K562 (cell line): Measurements from ENCODE around the gene SLC5A2. TPM values are rescaled to one million over a fixed set of nuclear protein-coding genes. Genes with fewer than 3 reads are reported as not detected.

Source experiments
- CGGBP1 ChIP-seq: fragments of 250-450 bp; sonication (Bioruptor Pico); IDR thresholded peaks from 2 replicates; pipeline ENCODE4 v1.9.0; 2021; ENCODE audit warnings: mild to moderate bottlenecking
- ELK3 ChIP-seq: fragments of 450-650 bp; formaldehyde crosslinking; IDR thresholded peaks from 2 replicates; pipeline ENCODE4 v1.4.0; 2020; ENCODE audit warnings: mild to moderate bottlenecking
- GTF2F1 ChIP-seq: IDR thresholded peaks from 2 replicates; pipeline ENCODE4 v1.6.1; 2011; ENCODE audit warnings: low read depth, low read length, improper control_type of control experiment
- KLF6 ChIP-seq: fragments of 250-450 bp; sonication (Bioruptor Pico); IDR thresholded peaks from 2 replicates; pipeline ENCODE4 v1.4.0; 2020; ENCODE audit warnings: mild to moderate bottlenecking, moderate library complexity, borderline replicate concordance
- MGA ChIP-seq: fragments of 450-650 bp; IDR thresholded peaks from 2 replicates; pipeline ENCODE4 v1.6.1; 2016; ENCODE audit warnings: mild to moderate bottlenecking, moderate library complexity
- NFE2L1 ChIP-seq: fragments of 450-650 bp; IDR thresholded peaks from 2 replicates; pipeline ENCODE4 v1.6.1; 2016; ENCODE audit warnings: missing genetic modification characterization, low read depth, mild to moderate bottlenecking, missing compliant biosample characterization, moderate library complexity, borderline replicate concordance
- RBFOX2 ChIP-seq: fragments of 200-400 bp; formaldehyde crosslinking; IDR thresholded peaks from 2 replicates; pipeline ENCODE4 v1.6.1; 2017; ENCODE audit warnings: low read depth, mild to moderate bottlenecking, low read length, moderate library complexity
- SAP30 ChIP-seq: fragments of 200-600 bp; sonication (generic); IDR thresholded peaks from 2 replicates; pipeline ENCODE4 v1.6.1; 2012; ENCODE audit warnings: borderline replicate concordance, low read depth, mild to moderate bottlenecking, moderate library complexity, low read length, control low read depth, inconsistent platforms; ENCODE audit not compliant: insufficient read depth, poor library complexity, severe bottlenecking
- SMAD4 ChIP-seq: fragments of 250-450 bp; sonication (Bioruptor Pico); conservative IDR thresholded peaks from 2 replicates; pipeline ENCODE4 v1.8.0; 2021; ENCODE audit warnings: inconsistent platforms, mild to moderate bottlenecking, moderate library complexity
- TCF15 ChIP-seq: fragments of 250-450 bp; sonication (Bioruptor Pico); IDR thresholded peaks from 2 replicates; pipeline ENCODE4 v1.8.0; 2022; ENCODE audit warnings: moderate library complexity, mild to moderate bottlenecking, inconsistent platforms
- ZNF140 ChIP-seq: fragments of 250-450 bp; sonication (Bioruptor Pico); IDR thresholded peaks from 2 replicates; pipeline ENCODE4 v1.8.0; 2021; ENCODE audit warnings: moderate library complexity, mild to moderate bottlenecking, inconsistent platforms
- ZNF253 ChIP-seq: fragments of 250-450 bp; sonication (Bioruptor Pico); conservative IDR thresholded peaks from 2 replicates; pipeline ENCODE4 v1.6.1; 2021; ENCODE audit warnings: mild to moderate bottlenecking
- polyA plus RNA-seq, 8 experiments: library from polyadenylated mRNA; depleted of rRNA in 4 of 8; stranded (reverse) in 5 of 8; unstranded in 3 of 8; fragments of >200 nt; fragmentation: Nextera tagmentation in 2 of 8; fragmentation: Illumina TruSeq in 1 of 8; extraction: Ambion mirVana in 2 of 8; extraction: Trizol in 1 of 8; gene quantifications; 2 replicates each; pipeline versions ENCODE4 v1.2.1 to v1.2.3, GENCODE V29; 2011 to 2014; ENCODE audit warnings: inconsistent platforms in 1 of 8, missing spikeins in 1 of 8
- total RNA-seq, 7 experiments: library from RNA; depleted of rRNA in 6 of 7; stranded (reverse); fragments of >200 nt in 6 of 7; fragmentation: Illumina TruSeq in 2 of 7; extraction: Trizol in 2 of 7; gene quantifications; 2 replicates each; pipeline versions ENCODE4 v1.2.1 to v1.2.3, GENCODE V29; 2011 to 2021; ENCODE audit warnings: low replicate concordance in 1 of 7

The SLC5A2 gene
- total and polyA plus RNA-seq, 9 of the 15 experiments (the other 6 are each of a cell fraction or from before 2014, with no cell fraction given), result 0.07 to 2.7 (median 2.2) TPM; not detected in 6

GRCh38 chr16:31477220-31478216, 5.4 kb upstream of the SLC5A2 start (continued):
- TF ChIP-seq TCF15 (CRISPR knock-in tag), result no peak
- no peak for TF ChIP-seq ZNF253 (CRISPR knock-in tag)
- no peak for TF ChIP-seq ELK3 (CRISPR knock-in tag)
- TF ChIP-seq NFE2L1 (tag), result no peak
- TF ChIP-seq KLF6 (CRISPR knock-in tag), result no peak
- peak; percentile 96 for TF ChIP-seq MGA
- no peak for TF ChIP-seq CGGBP1 (CRISPR knock-in tag)
- TF ChIP-seq RBFOX2, result peak; percentile 82
- TF ChIP-seq GTF2F1, result no peak
- no peak for TF ChIP-seq SAP30
- TF ChIP-seq SMAD4 (CRISPR knock-in tag), result peak; percentile 23
- TF ChIP-seq ZNF140 (CRISPR knock-in tag), result no peak
